ENCODE measurements around the gene PLA1A. TPM values are rescaled to one million over a fixed set of nuclear protein-coding genes. Genes with fewer than 3 reads are reported as not detected.

The PLA1A gene, protein sequence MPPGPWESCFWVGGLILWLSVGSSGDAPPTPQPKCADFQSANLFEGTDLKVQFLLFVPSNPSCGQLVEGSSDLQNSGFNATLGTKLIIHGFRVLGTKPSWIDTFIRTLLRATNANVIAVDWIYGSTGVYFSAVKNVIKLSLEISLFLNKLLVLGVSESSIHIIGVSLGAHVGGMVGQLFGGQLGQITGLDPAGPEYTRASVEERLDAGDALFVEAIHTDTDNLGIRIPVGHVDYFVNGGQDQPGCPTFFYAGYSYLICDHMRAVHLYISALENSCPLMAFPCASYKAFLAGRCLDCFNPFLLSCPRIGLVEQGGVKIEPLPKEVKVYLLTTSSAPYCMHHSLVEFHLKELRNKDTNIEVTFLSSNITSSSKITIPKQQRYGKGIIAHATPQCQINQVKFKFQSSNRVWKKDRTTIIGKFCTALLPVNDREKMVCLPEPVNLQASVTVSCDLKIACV
- total RNA-seq (2012; rRNA removed) (not detected in 2 replicates), polyA plus RNA-seq (2012; rRNA removed) (not detected in 2 replicates), Bru-seq, nascent RNA (not detected), BruChase-seq, experiment 1, labeled RNA remaining after a 6-hour chase (not detected), BruChase-seq, experiment 2, labeled RNA remaining after a 2-hour chase (percentile 5 among the genes with signal in this experiment)
- polyA plus RNA-seq (2012; cell fraction: cytosol; rRNA removed): not detected in 2 replicates
- polyA plus RNA-seq (2012; cell fraction: nucleus; rRNA removed; ENCODE audit: low replicate concordance): not detected in 2 replicates
- long read RNA-seq: 0 reads

DNA sequence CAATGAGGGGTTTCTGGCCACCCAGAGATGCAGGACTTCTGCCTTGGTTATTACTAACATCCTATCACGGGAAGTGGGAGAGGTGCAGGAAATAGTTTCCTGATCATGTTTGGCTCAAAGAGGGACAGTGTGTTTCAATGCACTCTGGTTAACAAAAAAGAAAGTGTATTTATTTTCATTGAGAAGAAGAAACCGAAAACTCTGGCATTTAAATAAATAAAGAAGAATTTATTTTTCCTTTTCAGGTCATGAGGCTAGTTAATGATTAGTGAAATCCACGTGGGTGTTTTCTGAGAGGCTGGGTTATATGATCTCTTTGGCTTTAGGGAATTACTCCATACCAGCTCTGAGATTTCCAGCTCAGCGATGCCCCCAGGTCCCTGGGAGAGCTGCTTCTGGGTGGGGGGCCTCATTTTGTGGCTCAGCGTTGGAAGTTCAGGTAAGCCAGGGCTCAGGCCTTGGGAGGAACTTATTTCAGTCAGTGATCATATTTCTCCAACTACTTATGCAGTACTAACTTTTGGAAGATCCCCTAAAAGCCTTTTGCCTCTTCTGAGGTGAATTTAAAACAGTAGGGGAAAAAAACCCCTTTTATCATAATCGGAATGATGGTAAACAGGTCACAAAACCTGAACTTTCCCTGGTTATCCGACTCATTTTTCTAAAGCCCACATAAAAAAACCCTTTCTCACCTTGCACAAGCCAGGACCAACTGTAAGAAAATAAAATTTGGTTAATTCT, at the start of gene PLA1A:
TSS of gene PLA1A (plus strand) at position 338 of the 741 bp plus-strand sequence. CDS start at position 367, 29 bp downstream.
- Histone ChIP-seq H2BK120ac (ENCODE audit: low read depth, low read length) (no peak within 1 kb of the TSS), H3K79me1 (ENCODE audit: low read depth in 1 of 2, low read length in 2 of 2) (no peaks in the 10 kb centered on the region), H4K5ac (ENCODE audit: low read depth, low read length) (no peak within 1 kb of the TSS), H3K9me1 (ENCODE audit: insufficient read depth, low read length) (no peaks in the 10 kb centered on the region), H2BK5ac (ENCODE audit: low read depth, low read length, poor library complexity, severe bottlenecking) (no peak within 1 kb of the TSS), H3K4me3 (ENCODE audit: insufficient read depth, low read depth, low read length) (no peak within 1 kb of the TSS), H4K20me1 (ENCODE audit: insufficient read depth, low read length) (no peaks in the 10 kb centered on the region), H2BK15ac (ENCODE audit: low read depth, low read length) (no peak within 1 kb of the TSS), H3K9me3 (ENCODE audit: control insufficient read depth, insufficient read depth, low read length) (no peaks in the 10 kb centered on the region), H3K4ac (ENCODE audit: low read depth, low read length) (no peak within 1 kb of the TSS), H2AK5ac (ENCODE audit: low read depth, low read length) (no peak within 1 kb of the TSS), H3K56ac (ENCODE audit: extremely low read depth, insufficient read depth, low read length) (no peak within 1 kb of the TSS), H2BK20ac (ENCODE audit: low read depth, low read length) (no peak within 1 kb of the TSS), H3K27ac (ENCODE audit: insufficient read depth, low read length) (no peak within 1 kb of the TSS), H2AK9ac (replicated peaks; ENCODE audit: low read depth, low read length, poor library complexity) (no peak within 1 kb of the TSS), H3K9ac (ENCODE audit: low read depth, low read length) (no peak within 1 kb of the TSS), H4K8ac (ENCODE audit: low read depth in 2 of 2, low read length in 2 of 2) (no peak within 1 kb of the TSS), H3K36me3 (ENCODE audit: control insufficient read depth, insufficient read depth, low read length) (no peaks in the 10 kb centered on the region), H3K27me3 (ENCODE audit: control insufficient read depth, insufficient read depth, low read length) (peaks cover 20% of the 10 kb centered on the region), H4K91ac (ENCODE audit: insufficient read depth, low read depth, low read length) (no peak within 1 kb of the TSS), H3K4me1 (ENCODE audit: control insufficient read depth, insufficient read depth, low read length) (no peaks in the 10 kb centered on the region), H3K14ac (replicated peaks; ENCODE audit: low read depth, low read length) (no peak within 1 kb of the TSS), H3K4me2 (ENCODE audit: low read depth, low read length) (no peak within 1 kb of the TSS), H3K18ac (ENCODE audit: low read depth, low read length) (no peak within 1 kb of the TSS), H2AFZ (replicated peaks; ENCODE audit: low read length, poor library complexity) (no peak within 1 kb of the TSS), H3K23ac (ENCODE audit: low read depth, low read length) (no peak within 1 kb of the TSS)
- no TSS peak for BruUV-seq (replicated peaks)
- intact Hi-C loops (cut with micrococcal nuclease) (no loop called here), dilution Hi-C loops (cut with HindIII; ENCODE audit: low sequenced_read_pairs, unreplicated experiment) (no loop called here), in situ Hi-C loops (cut with MboI; ENCODE audit: low sequenced_read_pairs) (loop anchor here (25.0 kb wide), 1 partner anchor 710 kb away; no protein-coding TSS in a partner anchor)
- no CpG with 5 or more reads among the region's 7 CpGs for WGBS, 2 experiments (ENCODE audit: extremely low coverage in 2 of 2, insufficient read length in 1 of 2)
- ATAC-seq (ENCODE audit: low read depth): no peak
- ChIA-PET POLR2A (ENCODE audit: unreplicated experiment) (no interaction called here), CTCF (no interaction called here)
- DNase-seq: no peak
- TF ChIP-seq, protein P1, sequence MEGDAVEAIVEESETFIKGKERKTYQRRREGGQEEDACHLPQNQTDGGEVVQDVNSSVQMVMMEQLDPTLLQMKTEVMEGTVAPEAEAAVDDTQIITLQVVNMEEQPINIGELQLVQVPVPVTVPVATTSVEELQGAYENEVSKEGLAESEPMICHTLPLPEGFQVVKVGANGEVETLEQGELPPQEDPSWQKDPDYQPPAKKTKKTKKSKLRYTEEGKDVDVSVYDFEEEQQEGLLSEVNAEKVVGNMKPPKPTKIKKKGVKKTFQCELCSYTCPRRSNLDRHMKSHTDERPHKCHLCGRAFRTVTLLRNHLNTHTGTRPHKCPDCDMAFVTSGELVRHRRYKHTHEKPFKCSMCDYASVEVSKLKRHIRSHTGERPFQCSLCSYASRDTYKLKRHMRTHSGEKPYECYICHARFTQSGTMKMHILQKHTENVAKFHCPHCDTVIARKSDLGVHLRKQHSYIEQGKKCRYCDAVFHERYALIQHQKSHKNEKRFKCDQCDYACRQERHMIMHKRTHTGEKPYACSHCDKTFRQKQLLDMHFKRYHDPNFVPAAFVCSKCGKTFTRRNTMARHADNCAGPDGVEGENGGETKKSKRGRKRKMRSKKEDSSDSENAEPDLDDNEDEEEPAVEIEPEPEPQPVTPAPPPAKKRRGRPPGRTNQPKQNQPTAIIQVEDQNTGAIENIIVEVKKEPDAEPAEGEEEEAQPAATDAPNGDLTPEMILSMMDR (conservative IDR thresholded peaks at IDR 0.05; ENCODE audit: low read depth, low read length): no peak
- TF ChIP-seq RAD21 (IDR thresholded peaks at IDR 0.05; ENCODE audit: low read length) (no peak), CHD1 (IDR thresholded peaks at IDR 0.05; ENCODE audit: low read depth, low read length) (no peak), FOS (IDR thresholded peaks at IDR 0.05; ENCODE audit: low read depth, low read length) (no peak), RFX5 (IDR thresholded peaks at IDR 0.05; ENCODE audit: low read depth, low read length) (no peak), MAFK (IDR thresholded peaks at IDR 0.05; ENCODE audit: low read depth, low read length) (no peak), BHLHE40 (IDR thresholded peaks at IDR 0.05; ENCODE audit: low read depth, low read length) (no peak), POLR2A (IDR thresholded peaks at IDR 0.05; ENCODE audit: low read depth, low read length) (no peak), CEBPB (IDR thresholded peaks at IDR 0.05; ENCODE audit: low read depth, low read length) (no peak), SMC3 (IDR thresholded peaks at IDR 0.05; ENCODE audit: low read depth, low read length) (no peak), NFE2L2 (IDR thresholded peaks at IDR 0.05; ENCODE audit: low read depth, low read length) (no peak), MAZ (IDR thresholded peaks at IDR 0.05; ENCODE audit: borderline replicate concordance, low read depth, low read length) (no peak)
- TF ChIP-seq, protein P2, sequence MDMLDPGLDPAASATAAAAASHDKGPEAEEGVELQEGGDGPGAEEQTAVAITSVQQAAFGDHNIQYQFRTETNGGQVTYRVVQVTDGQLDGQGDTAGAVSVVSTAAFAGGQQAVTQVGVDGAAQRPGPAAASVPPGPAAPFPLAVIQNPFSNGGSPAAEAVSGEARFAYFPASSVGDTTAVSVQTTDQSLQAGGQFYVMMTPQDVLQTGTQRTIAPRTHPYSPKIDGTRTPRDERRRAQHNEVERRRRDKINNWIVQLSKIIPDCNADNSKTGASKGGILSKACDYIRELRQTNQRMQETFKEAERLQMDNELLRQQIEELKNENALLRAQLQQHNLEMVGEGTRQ (IDR thresholded peaks at IDR 0.05; ENCODE audit: low read depth, low read length): no peak

Measured in IMR-90 (cell line).